Nephron (organoid): ENCODE results near the gene IDS.
"Not testable (repeated sequence)": the region's sequence is repeated elsewhere in the genome, so short reads cannot be mapped to it uniquely, and the experiment has no call there.

ENCODE experiments used
- H3K27ac Mint-ChIP-seq, 3 experiments: 2 replicates each; pipeline ENCODE4 v1.8.0; 2020; ENCODE audit warnings: mixed read lengths in 3 of 3, mild to moderate bottlenecking in 2 of 3, moderate library complexity in 1 of 3
- H3K27me3 Mint-ChIP-seq: 2 replicates; pipeline ENCODE4 v1.8.0; 2021; ENCODE audit warnings: low read depth, mild to moderate bottlenecking, moderate library complexity, mixed read lengths
- H3K36me3 Mint-ChIP-seq: 2 replicates; pipeline ENCODE4 v1.8.0; 2020; ENCODE audit warnings: low read depth, mixed read lengths
- H3K4me1 Mint-ChIP-seq: 2 replicates; pipeline ENCODE4 v1.8.0; 2020; ENCODE audit warnings: mixed read lengths
- H3K4me3 Mint-ChIP-seq, 3 experiments: 2 replicates each; pipeline ENCODE4 v1.8.0; 2020; ENCODE audit warnings: mild to moderate bottlenecking in 3 of 3, mixed read lengths in 3 of 3, moderate library complexity in 2 of 3
- H3K9me3 Mint-ChIP-seq: 2 replicates; pipeline ENCODE4 v1.8.0; 2020; ENCODE audit warnings: mixed read lengths
- CTCF ChIP-seq, 3 experiments: fragments of 200-600 bp; sonication (generic); IDR thresholded peaks; one replicate each; pipeline ENCODE4 v1.5.0; 2021; ENCODE audit warnings: antibody characterized with exemption in 3 of 3; ENCODE audit not compliant: unreplicated experiment in 3 of 3

The IDS gene

GRCh38 chrX:149521438-149521837, 16.3 kb upstream of the IDS start:
- no peak overlapping the region for H3K27ac Mint-ChIP-seq
- peaks cover 4% of the 10 kb centered on the region for H3K36me3 Mint-ChIP-seq
- H3K27me3 Mint-ChIP-seq = peaks cover 4% of the 10 kb centered on the region
- H3K9me3 Mint-ChIP-seq = peaks cover 13% of the 10 kb centered on the region
- no peak for TF ChIP-seq CTCF (IDR thresholded peaks at IDR 0.05; ENCODE audit: unreplicated experiment in 3 of 3)
- no peaks in the 10 kb centered on the region for H3K4me1 Mint-ChIP-seq
- H3K4me3 Mint-ChIP-seq = no peak overlapping the region

DNA sequence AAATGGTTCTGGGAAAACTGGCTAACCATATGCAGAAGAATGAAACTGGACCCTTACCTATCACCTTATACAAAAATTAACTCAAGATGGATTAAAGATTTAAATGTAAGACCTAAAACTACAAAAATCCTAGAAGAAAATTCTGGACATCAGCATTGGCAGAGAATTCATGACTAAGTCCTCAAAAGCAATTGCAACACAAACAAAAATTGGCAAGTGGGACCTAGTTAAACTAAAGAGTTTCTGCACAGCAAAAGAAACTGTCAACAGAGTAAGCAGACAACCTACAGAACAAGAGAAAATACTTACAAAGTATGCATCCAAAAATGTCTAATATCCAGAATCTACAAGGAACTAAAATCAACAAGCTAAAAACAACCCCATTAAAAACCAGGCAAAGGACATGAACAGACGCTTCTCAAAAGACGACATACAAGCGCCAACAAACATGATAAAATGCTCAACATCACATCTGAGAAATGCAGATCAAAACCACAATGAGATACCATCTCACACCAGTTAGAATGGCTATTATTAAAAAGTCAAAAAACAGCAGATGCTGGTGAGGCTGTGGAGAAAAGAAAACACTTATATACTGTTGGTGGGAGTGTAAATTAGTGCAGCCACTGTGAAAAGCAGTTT, 15.7 kb upstream of the IDS start:
- not testable (repeated sequence) for H3K4me3 Mint-ChIP-seq

GRCh38 chrX:149518236-149518635, 13.1 kb upstream of the IDS start:
- peaks cover 4% of the 10 kb centered on the region for H3K27me3 Mint-ChIP-seq
- peaks cover 4% of the 10 kb centered on the region for H3K36me3 Mint-ChIP-seq
- H3K4me1 Mint-ChIP-seq = no peaks in the 10 kb centered on the region
- peaks cover 18% of the 10 kb centered on the region for H3K9me3 Mint-ChIP-seq
- H3K27ac Mint-ChIP-seq = no peak overlapping the region
- no peak overlapping the region for H3K4me3 Mint-ChIP-seq
- TF ChIP-seq CTCF (IDR thresholded peaks at IDR 0.05; ENCODE audit: unreplicated experiment in 3 of 3) = no peak

More for the DNA sequence above, 15.7 kb upstream of the IDS start:
- H3K36me3 Mint-ChIP-seq, H3K4me1 Mint-ChIP-seq, H3K27me3 Mint-ChIP-seq, H3K27ac Mint-ChIP-seq: not testable (repeated sequence)
- H3K9me3 Mint-ChIP-seq = peaks cover 14% of the 10 kb centered on the region

DNA sequence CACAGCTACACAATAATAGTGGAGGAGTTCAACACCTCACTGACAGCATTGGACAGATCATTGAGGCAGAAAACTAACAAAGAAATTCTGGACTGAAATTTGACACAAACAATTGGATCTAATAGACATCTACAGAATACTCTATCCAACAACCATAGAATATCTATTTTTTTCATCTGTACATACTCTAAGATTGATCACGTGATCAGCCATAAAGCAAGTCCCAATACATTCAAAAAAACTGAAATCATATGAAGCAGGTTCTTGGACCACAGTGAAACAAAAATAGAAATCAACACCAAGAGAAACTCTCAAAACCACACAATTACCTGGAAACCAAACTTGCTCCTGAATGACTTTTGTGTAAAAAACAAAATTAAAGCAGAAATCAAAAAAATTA, 12.2 kb upstream of the IDS start:
- Mint-ChIP-seq H3K27ac (no peak overlapping the region), H3K27me3 (peaks cover 4% of the 10 kb centered on the region), H3K4me3 (no peak overlapping the region), H3K4me1 (no peaks in the 10 kb centered on the region), H3K36me3 (peaks cover 4% of the 10 kb centered on the region), H3K9me3 (peaks cover 20% of the 10 kb centered on the region)
- TF ChIP-seq CTCF (IDR thresholded peaks at IDR 0.05; ENCODE audit: unreplicated experiment in 3 of 3) = no peak

- Mint-ChIP-seq H3K9me3 (peaks cover 20% of the 10 kb centered on the region), H3K4me3 (no peak overlapping the region), H3K27me3 (peaks cover 4% of the 10 kb centered on the region), H3K4me1 (no peaks in the 10 kb centered on the region), H3K36me3 (peaks cover 4% of the 10 kb centered on the region), H3K27ac (no peak overlapping the region)
- no peak for TF ChIP-seq CTCF (IDR thresholded peaks at IDR 0.05; ENCODE audit: unreplicated experiment in 3 of 3)
Measured at GRCh38 chrX:149516604-149517003, 11.5 kb upstream of the IDS start.

- Mint-ChIP-seq H3K36me3 (peaks cover 4% of the 10 kb centered on the region), H3K4me3 (no peak overlapping the region), H3K4me1 (no peaks in the 10 kb centered on the region), H3K27me3 (no peaks in the 10 kb centered on the region), H3K27ac (no peak overlapping the region), H3K9me3 (peaks cover 20% of the 10 kb centered on the region)
- no peak for TF ChIP-seq CTCF (IDR thresholded peaks at IDR 0.05; ENCODE audit: unreplicated experiment in 3 of 3)
Measured at GRCh38 chrX:149515954-149516602, 11.0 kb upstream of the IDS start.
